Right ventricle myocardium inferior (tissue), 1 donor: ENCODE data around the gene RAPH1. TPM values are rescaled to one million over a fixed set of nuclear protein-coding genes. Genes with fewer than 3 reads are reported as not detected.
"Not testable (repeated sequence)": the region's sequence is repeated elsewhere in the genome, so short reads cannot be mapped to it uniquely, and the experiment has no call there.

Source experiments
- ATAC-seq: fragments of 200-7000 bp; cut with Tn5 transposase; one replicate; pipeline ENCODE4 v1.9.1; 2020; ENCODE audit warnings: mild to moderate bottlenecking, moderate library complexity
- DNase-seq: peaks from one replicate; pipeline ENCODE4 v3.0.0; 2021; ENCODE audit errors: missing footprints
- intact Hi-C: fragments of 100-400 bp; cut with DNase I; formaldehyde crosslinking; loops from one replicate; pipeline ENCODE4 v1.11.0; 2022
- total RNA-seq: library from RNA; stranded (reverse); fragmentation: NEBNext Ultra II Directional; extraction: Animal tissue kit (Norgen Biotek cat#: 25700); gene quantifications from one replicate; pipeline ENCODE4 v1.2.1, GENCODE V29; 2021
- donor health status: DM: no; HTN: yes; CAD: no; lungs with severe emphysema.

RAPH1 gene
- total RNA-seq, 1 donor from 2014 or later, result 15.1 TPM

DNA sequence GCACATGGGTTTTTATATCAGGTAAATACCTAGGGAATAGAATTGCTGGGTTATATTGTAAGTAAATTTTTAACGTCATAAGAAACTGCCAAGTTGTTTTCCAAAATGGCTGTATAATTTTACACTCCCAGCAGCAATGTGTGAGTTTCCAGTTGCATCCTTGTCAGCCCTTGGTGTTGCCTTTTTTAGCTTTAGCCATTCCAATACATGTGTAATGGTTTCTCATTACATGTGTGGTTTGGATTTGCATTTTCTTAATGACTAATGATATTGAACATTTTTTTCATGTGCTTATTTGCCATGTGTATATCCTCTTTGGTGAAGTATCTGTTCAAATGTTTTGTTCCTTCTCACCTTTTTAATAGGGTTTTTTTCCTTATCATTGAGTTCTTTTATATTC lies 136.1 kb downstream of the RAPH1 start:
- intact Hi-C loops, result no loop called here
- no peak for ATAC-seq
- no peak for DNase-seq

DNA sequence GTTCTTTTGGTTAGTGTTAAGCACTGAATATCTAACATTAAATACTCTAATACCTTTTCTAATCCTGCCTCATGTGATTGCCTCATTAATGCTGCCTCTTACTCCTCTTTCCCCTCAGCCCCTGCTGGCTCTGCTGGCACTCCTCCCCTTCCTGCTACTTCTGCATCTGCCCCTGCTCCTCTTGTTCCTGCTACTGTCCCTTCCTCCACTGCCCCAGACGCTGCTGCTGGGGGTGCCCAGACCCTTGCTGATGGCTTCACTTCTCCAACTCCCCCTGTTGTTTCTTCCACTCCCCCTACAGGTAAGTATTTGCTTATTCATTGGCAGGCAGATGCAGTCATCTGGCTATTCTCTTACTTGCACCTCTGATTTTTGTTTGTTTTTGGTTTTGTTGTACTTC lies 138.4 kb downstream of the RAPH1 start:
- ATAC-seq, result no peak
- intact Hi-C loops, result no loop called here
- no peak for DNase-seq

DNA sequence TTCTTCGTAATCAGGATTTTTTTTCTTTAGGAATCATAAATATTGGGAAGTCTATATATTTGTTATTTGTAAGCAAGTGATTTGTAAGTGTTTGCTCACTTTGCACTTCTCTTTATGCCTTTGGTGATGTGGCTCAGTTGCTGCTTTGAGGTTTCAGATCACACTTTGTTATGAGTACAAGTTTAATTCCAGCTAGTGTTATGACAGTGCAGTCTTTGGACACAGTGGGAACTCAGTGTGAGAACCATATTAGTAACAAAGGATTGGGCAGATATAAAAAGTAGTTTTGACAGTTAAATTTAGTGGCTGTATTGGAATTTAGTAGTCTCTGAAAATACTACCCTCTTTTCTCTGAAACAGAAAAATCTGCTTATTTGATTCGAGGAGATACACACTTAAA lies 139.2 kb downstream of the RAPH1 start:
- DNase-seq (no peak), ATAC-seq (no peak)
- intact Hi-C loops, result no loop called here

DNA sequence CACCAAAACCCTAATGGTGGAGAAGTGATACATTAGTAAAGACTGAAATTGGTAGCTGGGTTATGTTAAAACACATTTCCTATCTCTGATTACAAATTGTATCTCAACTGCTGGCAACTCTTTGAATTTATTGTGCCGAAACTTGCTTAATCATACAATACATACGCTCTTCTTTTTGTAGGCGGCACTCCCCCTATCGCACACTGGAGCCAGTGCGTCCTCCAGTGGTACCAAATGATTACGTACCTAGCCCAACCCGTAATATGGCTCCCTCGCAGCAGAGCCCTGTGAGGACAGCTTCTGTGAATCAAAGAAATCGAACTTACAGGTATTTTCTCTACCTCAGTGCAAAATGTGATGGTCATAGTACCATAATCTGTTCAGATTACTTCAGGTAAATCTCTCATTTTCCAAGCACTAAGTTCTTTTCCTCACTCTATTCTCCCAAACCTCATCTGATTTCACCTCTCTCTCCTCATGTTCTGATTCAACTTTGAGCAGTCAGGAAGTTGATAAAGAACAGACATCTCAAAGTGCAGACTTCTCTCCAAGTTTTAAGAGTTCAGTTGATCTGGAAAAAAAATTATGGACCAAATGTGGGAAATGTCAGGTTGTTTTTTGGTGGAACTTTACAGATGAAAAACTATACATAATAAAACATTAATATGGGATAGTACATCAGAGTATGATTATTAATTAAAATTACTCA lies 140.4 kb downstream of the RAPH1 start:
- DNase-seq (no peak), ATAC-seq (no peak)
- intact Hi-C loops, result no loop called here

DNA sequence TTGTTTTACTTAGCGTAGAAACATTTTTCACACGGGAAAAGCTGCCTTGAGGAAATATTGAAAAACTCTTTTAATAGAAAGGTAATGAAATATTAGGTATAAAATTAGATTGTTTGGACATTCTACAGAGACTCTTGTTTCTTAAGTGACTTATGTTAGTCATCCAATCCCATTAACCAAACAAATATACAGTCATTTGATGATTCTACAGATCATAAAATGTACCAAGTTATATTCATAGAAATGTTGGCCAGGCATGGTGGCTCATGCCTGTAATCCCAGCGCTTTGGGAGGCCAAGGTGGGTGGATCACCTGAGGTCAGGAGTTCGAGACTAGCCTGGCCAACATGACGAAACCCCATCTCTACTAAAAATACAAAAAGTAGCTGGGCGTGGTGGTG lies 146.9 kb downstream of the RAPH1 start:
- DNase-seq, intact Hi-C loops, ATAC-seq: not testable (repeated sequence)

DNA sequence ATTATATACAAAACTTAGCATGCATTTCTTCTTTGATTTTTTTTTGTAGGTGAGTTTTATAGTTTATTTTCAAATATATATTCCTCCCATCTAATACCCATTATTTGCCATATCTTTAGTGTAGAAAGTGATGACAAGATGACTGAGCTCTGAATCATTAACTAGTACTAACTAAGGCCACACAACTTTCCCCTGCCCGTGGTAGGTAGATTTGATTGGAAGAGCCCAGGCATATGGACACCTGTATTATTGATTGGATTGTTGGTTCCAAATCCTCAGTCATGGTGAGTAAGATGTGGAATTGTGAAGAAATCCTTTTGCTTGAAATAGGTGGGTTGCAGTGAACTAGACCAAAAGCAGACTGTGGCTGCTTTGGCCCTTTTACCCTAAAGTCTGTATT lies 152.1 kb downstream of the RAPH1 start:
- intact Hi-C loops, result no loop called here
- no peak for ATAC-seq
- DNase-seq, result no peak

DNA sequence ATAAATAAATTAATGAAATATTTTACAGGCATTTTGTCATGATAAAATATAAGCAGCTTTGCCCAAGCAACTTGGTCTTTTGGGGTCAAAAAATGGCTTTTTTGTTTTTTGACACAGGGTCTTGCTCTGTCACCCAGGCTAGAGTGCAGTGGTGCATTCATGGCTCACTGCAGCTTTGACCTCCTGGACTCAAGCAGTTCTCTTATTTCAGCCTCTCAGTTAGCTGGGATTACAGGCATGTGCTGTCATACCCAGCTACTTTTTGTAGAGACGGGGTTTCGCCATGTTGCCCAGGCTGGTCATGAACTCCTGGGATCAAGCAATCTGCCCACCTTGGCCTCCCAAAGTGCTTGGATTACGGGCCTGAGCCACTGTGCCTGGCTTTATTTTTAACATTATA lies 155.9 kb downstream of the RAPH1 start:
- DNase-seq (no peak), ATAC-seq (no peak)
- intact Hi-C loops, result no loop called here

DNA sequence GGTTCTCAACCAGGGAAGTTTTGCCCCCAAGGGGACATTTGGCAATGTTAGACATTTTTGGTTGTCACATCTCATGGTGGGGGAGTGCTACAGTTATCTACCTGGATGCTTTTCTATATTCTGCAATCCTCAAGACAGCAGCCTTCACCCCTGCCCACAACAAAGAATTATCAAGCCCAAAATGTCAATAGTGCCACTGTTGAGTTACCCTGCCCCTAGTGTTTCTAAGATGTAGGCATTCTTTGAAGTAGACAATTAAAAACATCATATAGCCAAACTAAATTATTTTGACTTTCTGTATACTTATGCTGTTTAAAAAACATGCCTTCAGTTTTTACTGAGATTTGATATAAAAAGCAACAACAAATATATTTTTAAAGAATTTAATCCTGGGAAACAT lies 158.9 kb downstream of the RAPH1 start:
- ATAC-seq (no peak), DNase-seq (no peak)
- intact Hi-C loops, result no loop called here

DNA sequence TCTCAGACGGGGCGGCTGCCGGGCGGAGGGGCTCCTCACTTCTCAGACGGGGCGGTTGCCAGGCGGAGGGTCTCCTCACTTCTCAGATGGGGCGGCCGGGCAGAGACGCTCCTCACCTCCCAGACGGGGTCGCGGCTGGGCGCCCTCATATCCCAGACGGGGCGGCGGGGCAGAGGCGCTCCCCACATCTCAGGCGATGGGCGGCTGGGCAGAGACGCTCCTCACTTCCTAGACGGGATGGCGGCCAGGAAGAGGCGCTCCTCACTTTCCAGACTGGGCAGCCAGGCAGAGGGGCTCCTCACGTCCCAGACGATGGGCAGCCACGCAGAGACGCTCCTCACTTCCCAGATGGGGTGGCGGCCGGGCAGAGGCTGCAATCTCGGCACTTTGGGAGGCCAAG lies 162.4 kb downstream of the RAPH1 start:
- ATAC-seq, DNase-seq, intact Hi-C loops: not testable (repeated sequence)

DNA sequence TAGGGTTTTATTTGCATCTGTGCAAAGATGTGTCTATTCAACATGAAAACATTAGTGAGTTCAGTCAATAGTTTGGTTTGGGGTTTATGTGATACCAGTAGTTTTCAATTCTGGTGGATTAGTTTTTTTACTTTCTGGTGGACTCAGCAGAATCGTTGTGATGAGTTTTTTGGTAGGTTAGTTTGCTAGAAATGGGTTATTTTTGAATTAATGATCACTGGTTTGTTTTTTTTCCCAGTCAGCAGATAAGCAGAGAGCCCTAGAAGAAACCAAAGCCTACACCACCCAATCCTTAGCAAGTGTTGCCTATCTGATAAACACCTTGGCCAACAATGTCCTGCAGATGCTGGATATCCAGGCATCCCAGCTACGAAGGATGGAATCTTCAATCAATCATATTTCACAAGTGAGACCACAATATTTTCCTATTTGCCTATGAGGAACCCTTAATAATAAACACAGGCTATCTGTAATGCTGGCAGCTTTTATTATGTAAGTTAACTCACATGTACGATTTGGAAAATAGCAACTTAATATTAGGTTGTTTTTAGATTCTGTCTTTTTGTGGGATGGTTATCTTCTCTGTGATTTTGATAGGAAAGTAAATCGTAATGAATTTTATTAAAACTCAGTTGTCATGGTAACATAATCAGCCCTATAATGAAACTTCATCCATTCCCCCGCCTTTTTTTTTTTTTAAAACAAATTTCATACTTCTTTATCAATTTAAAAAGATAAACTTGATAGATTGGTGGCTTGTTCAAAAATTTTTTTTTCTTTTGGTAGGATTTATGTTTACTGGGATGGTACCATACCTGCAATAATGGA lies 168.2 kb downstream of the RAPH1 start:
- ATAC-seq (no peak), DNase-seq (no peak)
- intact Hi-C loops, result no loop called here

DNA sequence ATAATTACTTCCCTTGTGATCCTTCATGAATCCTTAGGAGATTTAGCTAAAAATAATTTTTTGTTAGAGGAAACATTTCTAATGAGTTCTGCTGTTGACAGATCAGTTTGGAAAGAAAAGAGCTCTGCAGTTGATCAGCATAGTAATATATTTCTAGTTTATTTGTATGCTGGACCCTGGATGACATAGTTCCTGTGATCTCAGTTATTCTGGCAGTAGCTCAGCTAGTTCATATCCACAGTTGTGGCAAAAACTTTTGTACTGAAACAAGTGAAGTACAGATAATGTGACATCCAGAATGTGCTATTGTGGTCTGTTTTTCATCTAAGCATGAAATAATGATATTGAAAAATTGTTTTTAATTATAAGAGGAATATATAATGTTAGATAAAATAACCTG lies 173.2 kb downstream of the RAPH1 start:
- DNase-seq, result no peak
- intact Hi-C loops, result no loop called here
- ATAC-seq, result peak; percentile 60

DNA sequence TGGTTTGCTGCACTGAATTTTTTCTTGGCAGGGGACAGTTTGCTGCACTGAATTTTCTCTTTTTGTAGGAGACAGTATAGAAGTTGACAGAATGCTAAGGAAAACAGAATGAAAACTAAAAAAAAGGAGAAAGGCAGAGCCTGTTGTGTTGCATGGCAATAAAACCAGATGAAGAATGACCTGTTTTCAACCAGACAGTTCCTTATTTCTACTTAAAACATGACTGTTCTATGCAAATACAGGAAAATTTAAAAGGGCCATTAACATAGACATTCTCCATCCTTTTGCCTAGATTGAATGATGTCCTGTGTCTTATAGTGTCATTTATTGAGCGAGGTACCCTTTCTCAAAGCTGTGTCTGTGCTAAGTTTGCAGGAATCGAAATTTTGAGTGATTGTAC lies 173.6 kb downstream of the RAPH1 start:
- DNase-seq (no peak), ATAC-seq (no peak)
- intact Hi-C loops, result no loop called here

DNA sequence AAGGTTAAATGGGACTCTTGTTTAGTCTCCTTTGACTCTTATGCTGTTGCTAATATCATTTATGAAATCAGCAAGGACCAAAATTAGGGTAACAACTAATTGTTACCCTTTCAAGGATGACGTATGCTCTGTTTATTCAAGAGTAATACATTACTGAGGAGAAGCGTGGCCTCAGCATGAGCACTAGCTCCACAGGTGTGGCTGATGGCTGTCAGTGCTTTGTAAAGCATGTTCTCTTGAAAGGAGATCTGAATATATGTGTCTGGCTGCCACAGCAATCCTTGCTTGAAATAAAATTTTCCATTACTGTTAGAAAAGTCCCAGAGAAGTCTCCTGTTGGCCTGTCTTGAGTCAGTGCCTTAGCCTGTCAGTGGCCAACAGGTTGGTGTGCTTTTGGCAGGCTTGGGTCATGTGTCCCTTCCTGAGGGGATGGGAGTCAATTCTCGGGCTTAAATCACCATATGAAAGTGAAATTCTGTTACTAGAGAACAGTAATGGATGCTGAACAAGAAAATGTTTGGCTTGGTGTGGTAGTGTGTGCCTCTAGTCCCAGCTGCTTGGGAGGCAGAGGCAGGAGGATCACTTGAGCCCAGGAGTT lies 174.2 kb downstream of the RAPH1 start:
- DNase-seq, result no peak
- intact Hi-C loops, result no loop called here
- ATAC-seq, result peak; percentile 67

DNA sequence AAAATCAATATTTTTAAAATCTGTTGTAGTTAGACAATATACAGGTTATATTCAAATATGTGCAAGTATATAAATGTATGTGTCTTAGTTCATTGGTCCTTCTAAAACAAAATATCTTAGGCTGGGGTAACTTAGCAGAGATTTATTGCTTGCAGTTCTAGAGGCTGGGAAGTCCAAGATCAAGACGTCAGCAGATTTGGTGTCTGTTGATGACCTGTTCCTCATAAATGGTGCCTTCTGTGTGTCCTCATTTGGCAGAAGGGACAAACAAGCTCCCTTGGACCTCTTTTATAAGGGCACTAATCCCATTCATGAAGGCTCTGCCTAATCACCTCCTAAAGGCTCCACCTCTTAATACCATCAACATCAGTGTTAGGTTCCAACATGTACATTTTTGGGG lies 175.7 kb downstream of the RAPH1 start:
- no peak for DNase-seq
- intact Hi-C loops, result no loop called here
- no peak for ATAC-seq

DNA sequence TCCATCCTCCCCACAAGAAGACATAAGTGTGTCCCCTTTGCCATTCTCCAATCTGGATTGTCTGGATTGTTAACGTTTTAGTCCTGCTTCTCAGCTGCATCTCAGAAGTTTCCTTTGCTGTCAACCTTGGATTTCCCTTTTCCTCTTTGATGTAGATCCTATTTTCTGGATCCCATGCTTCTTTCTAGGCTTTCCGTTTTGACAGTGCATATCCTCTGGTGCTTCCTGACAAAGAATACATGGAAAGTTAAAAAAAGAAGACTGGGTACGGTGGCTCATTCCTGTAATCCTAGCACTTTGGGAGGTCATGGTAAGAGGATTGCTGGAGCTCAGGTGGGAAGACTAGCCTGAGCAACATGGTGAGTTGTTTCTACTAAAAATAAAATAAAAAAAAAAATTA lies 180.1 kb downstream of the RAPH1 start:
- DNase-seq (no peak), ATAC-seq (no peak)
- intact Hi-C loops, result no loop called here

DNA sequence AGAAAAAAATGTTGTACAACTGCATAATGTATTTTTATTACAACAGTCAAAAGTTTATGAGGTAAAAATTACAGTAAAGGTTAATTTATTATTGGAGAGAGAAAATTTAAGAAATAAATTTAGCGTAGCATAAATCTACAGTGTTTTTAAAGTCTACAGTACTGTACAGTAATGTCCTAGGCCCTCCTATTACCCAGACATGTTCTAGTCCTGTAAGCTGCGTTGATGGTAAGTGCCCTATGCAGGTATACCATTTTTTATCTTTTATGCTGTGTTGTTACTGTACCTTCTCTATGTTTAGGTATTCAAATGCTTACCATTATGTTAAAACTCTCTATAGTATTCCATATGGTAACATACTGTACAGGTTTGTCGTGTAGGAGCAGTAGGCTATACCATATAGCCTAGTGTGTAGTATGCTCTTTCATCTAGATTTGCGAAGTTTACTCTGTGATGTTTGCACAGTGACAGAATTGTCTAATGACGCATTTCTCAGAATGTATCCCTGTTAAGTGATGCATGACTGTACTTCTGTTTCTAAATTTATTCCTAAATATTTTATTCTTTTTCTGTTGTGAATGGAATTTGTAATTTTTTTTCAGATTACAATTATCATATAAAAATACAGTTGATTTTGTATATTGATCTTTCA lies 182.4 kb downstream of the RAPH1 start:
- DNase-seq (no peak), ATAC-seq (no peak)
- intact Hi-C loops, result no loop called here

DNA sequence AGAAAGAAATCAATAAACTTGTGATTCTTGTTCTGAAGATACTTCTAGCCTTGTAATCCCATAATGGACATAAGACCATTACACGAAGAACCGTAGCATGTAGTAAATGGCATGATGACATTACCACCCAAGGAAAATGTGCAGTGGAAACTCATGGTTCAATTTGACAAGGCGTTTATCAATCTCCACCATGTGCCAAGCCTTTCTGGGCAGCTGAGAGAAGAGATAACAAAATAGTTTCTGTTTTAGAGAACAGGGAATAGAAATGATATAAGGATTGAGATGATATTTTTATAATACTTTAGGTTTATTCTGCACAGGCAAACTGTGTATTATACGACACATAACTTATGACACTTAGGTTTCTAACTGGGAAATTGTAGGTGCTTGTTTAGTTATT lies 187.7 kb downstream of the RAPH1 start:
- intact Hi-C loops, result no loop called here
- DNase-seq, result no peak
- no peak for ATAC-seq

DNA sequence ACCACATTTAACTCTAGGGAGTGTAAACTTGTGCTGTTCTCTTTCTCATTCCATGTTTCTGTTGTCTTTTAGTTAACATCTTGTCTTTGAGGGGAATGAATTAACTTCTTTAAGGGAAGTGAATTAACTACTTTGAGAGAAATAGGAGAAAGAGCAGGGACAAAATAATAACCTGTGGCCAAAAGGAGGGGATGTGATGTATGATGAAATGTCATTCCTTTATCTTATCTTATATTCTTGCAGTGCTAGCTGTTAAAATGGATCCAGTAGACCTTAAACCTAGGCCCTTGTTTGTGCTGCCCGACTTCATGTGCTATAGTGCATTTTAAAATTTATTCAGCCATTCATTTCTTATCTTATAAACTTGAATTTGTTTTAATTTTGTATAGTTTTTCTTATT lies 188.5 kb downstream of the RAPH1 start:
- intact Hi-C loops, result no loop called here
- DNase-seq (no peak), ATAC-seq (no peak)

DNA sequence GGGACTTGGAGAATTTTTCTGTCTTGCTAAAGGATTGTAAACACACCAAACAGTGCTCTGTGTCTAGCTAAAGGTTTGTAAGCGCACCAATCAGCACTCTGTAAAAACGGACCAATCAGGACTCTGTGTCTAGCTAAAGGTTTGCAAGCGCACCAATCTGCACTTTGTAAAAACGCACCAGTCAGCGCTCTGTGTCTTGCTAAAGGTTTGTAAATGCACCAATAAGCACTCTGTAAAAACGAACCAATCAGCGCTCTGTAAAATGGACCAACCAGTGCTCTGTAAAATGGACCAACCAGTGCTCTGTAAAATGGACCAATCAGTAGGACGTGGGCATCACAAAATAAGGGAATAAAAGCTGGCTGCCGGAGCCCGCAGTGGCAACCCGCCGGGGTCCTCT lies 190.4 kb downstream of the RAPH1 start:
- intact Hi-C loops, result no loop called here
- ATAC-seq, result no peak

More for the DNA sequence above, 190.4 kb downstream of the RAPH1 start:
- no peak for DNase-seq
